HEK293 (cell line): ENCODE measurements around the gene NPHP4.
A peak's percentile ranks its signal among the peaks of the same experiment; 100 is the strongest.

ENCODE experiments used
- CTCF ChIA-PET: fragments of 350-600 bp; formaldehyde crosslinking; extraction: SDS; loops from one replicate; lab custom pipeline; 2021; ENCODE audit warnings: antibody characterized with exemption; lab: Yijun Ruan, JAX
- POLR2A ChIA-PET: fragments of 300-600 bp; formaldehyde crosslinking; extraction: SDS; loops from one replicate; lab custom pipeline; 2020; ENCODE audit warnings: antibody characterized with exemption, inconsistent platforms; lab: Yijun Ruan, JAX
- H3K27ac ChIP-seq: fragments of 200-500 bp; sonication (Bioruptor generic); 2 replicates; pipeline ENCODE4 v1.5.1; 2014; ENCODE audit warnings: low read depth, low read length, control low read depth, inconsistent platforms; ENCODE audit errors: extremely low read depth
- H3K36me3 ChIP-seq, 2 experiments: fragments of 200-500 bp in 1 of 2; sonication (Bioruptor generic) in 1 of 2; 1 replicate in 1 of 2; 2 replicates in 1 of 2; pipeline ENCODE4 v1.5.1; 2014 to 2017; ENCODE audit warnings: inconsistent platforms in 2 of 2, low read length in 2 of 2; ENCODE audit not compliant: control insufficient read depth in 2 of 2, insufficient read depth in 1 of 2
- H3K4me1 ChIP-seq: fragments of 200-500 bp; sonication (Bioruptor generic); 2 replicates; pipeline ENCODE4 v1.5.1; 2014; ENCODE audit warnings: mild to moderate bottlenecking, low read length, inconsistent platforms; ENCODE audit not compliant: control insufficient read depth, insufficient read depth
- H3K4me3 ChIP-seq: 2 replicates; pipeline ENCODE4 v1.5.1; 2011; ENCODE audit warnings: low read depth, mild to moderate bottlenecking, control low read depth, low read length, moderate library complexity
- H3K9me3 ChIP-seq: fragments of 200-500 bp; sonication (Bioruptor generic); 2 replicates; pipeline ENCODE4 v1.5.1; 2014; ENCODE audit warnings: low read depth, low read length, inconsistent platforms; ENCODE audit not compliant: control insufficient read depth, insufficient read depth
- BCL11B ChIP-seq: fragments of 450-650 bp; formaldehyde crosslinking; IDR thresholded peaks from 2 replicates; pipeline ENCODE4 v1.5.1; 2016; ENCODE audit warnings: low read depth, missing biosample characterization, missing genetic modification characterization
- INSM2 ChIP-seq: fragments of 450-650 bp; formaldehyde crosslinking; IDR thresholded peaks from 2 replicates; pipeline ENCODE4 v1.5.1; 2016; ENCODE audit warnings: missing biosample characterization, missing genetic modification characterization
- OSR2 ChIP-seq: fragments of 450-650 bp; formaldehyde crosslinking; IDR thresholded peaks from 2 replicates; pipeline ENCODE4 v1.5.1; 2016; ENCODE audit warnings: missing biosample characterization, missing genetic modification characterization
- SP7 ChIP-seq: fragments of 450-650 bp; formaldehyde crosslinking; IDR thresholded peaks from 2 replicates; pipeline ENCODE4 v1.5.1; 2016; ENCODE audit warnings: missing biosample characterization, missing genetic modification characterization
- WT1 ChIP-seq: fragments of 450-650 bp; formaldehyde crosslinking; IDR thresholded peaks from 2 replicates; pipeline ENCODE4 v1.5.1; 2016; ENCODE audit warnings: missing biosample characterization, missing genetic modification characterization
- ZBTB49 ChIP-seq: fragments of 450-650 bp; formaldehyde crosslinking; IDR thresholded peaks from 2 replicates; pipeline ENCODE4 v1.5.1; 2016; ENCODE audit warnings: missing biosample characterization, missing genetic modification characterization, low read depth
- ZFP37 ChIP-seq: fragments of 450-650 bp; formaldehyde crosslinking; IDR thresholded peaks from 2 replicates; pipeline ENCODE4 v1.5.1; 2016; ENCODE audit warnings: missing biosample characterization, missing genetic modification characterization
- ZFP41 ChIP-seq: fragments of 450-650 bp; formaldehyde crosslinking; IDR thresholded peaks from 2 replicates; pipeline ENCODE4 v1.5.1; 2016; ENCODE audit warnings: missing biosample characterization, missing genetic modification characterization, borderline replicate concordance
- ZNF114 ChIP-seq: fragments of 450-650 bp; formaldehyde crosslinking; IDR thresholded peaks from 2 replicates; pipeline ENCODE4 v1.5.0; 2017; ENCODE audit warnings: missing biosample characterization, missing genetic modification characterization
- ZNF140 ChIP-seq: fragments of 450-650 bp; formaldehyde crosslinking; IDR thresholded peaks from 2 replicates; pipeline ENCODE4 v1.5.1; 2016; ENCODE audit warnings: missing biosample characterization, missing genetic modification characterization
- ZNF16 ChIP-seq: fragments of 450-650 bp; formaldehyde crosslinking; IDR thresholded peaks from 2 replicates; pipeline ENCODE4 v1.5.1; 2016; ENCODE audit warnings: low read depth, missing biosample characterization, missing genetic modification characterization
- ZNF211 ChIP-seq: fragments of 450-650 bp; formaldehyde crosslinking; IDR thresholded peaks from 2 replicates; pipeline ENCODE4 v1.5.1; 2016; ENCODE audit warnings: low read depth, missing biosample characterization, missing genetic modification characterization
- ZNF335 ChIP-seq: fragments of 450-650 bp; formaldehyde crosslinking; conservative IDR thresholded peaks from 2 replicates; pipeline ENCODE4 v1.5.1; 2016; ENCODE audit warnings: missing biosample characterization, missing genetic modification characterization
- ZNF350 ChIP-seq: fragments of 450-650 bp; formaldehyde crosslinking; IDR thresholded peaks from 2 replicates; pipeline ENCODE4 v1.5.0; 2017; ENCODE audit warnings: missing biosample characterization, mild to moderate bottlenecking, missing genetic modification characterization
- ZNF514 ChIP-seq: fragments of 450-650 bp; formaldehyde crosslinking; IDR thresholded peaks from 2 replicates; pipeline ENCODE4 v1.5.1; 2016; ENCODE audit warnings: missing biosample characterization, missing genetic modification characterization
- ZNF561 ChIP-seq: fragments of 450-650 bp; IDR thresholded peaks from 2 replicates; pipeline ENCODE4 v1.5.1; 2018; ENCODE audit warnings: missing biosample characterization, missing genetic modification characterization, borderline replicate concordance
- ZNF600 ChIP-seq: fragments of 450-650 bp; formaldehyde crosslinking; IDR thresholded peaks from 2 replicates; pipeline ENCODE4 v1.5.1; 2016; ENCODE audit warnings: missing biosample characterization, missing genetic modification characterization
- ZNF629 ChIP-seq: fragments of 450-650 bp; formaldehyde crosslinking; IDR thresholded peaks from 2 replicates; pipeline ENCODE4 v1.5.1; 2017; ENCODE audit warnings: missing biosample characterization, missing genetic modification characterization
- ZNF76 ChIP-seq: fragments of 450-650 bp; formaldehyde crosslinking; IDR thresholded peaks from 2 replicates; pipeline ENCODE4; 2016; ENCODE audit warnings: low read depth, missing biosample characterization, missing genetic modification characterization, borderline replicate concordance
- ZNF837 ChIP-seq: fragments of 450-650 bp; formaldehyde crosslinking; IDR thresholded peaks from 2 replicates; pipeline ENCODE4 v1.5.1; 2016; ENCODE audit warnings: missing biosample characterization, missing genetic modification characterization
- TF ChIP-seq, protein P1 (sequence below): fragments of 450-650 bp; IDR thresholded peaks from 2 replicates; pipeline ENCODE4 v1.5.1; 2018; ENCODE audit warnings: missing biosample characterization, missing genetic modification characterization
- TF ChIP-seq, protein P2 (sequence below): fragments of 450-650 bp; formaldehyde crosslinking; IDR thresholded peaks from 2 replicates; pipeline ENCODE4 v1.5.1; 2016; ENCODE audit warnings: missing biosample characterization, missing genetic modification characterization, borderline replicate concordance

Gene NPHP4

DNA sequence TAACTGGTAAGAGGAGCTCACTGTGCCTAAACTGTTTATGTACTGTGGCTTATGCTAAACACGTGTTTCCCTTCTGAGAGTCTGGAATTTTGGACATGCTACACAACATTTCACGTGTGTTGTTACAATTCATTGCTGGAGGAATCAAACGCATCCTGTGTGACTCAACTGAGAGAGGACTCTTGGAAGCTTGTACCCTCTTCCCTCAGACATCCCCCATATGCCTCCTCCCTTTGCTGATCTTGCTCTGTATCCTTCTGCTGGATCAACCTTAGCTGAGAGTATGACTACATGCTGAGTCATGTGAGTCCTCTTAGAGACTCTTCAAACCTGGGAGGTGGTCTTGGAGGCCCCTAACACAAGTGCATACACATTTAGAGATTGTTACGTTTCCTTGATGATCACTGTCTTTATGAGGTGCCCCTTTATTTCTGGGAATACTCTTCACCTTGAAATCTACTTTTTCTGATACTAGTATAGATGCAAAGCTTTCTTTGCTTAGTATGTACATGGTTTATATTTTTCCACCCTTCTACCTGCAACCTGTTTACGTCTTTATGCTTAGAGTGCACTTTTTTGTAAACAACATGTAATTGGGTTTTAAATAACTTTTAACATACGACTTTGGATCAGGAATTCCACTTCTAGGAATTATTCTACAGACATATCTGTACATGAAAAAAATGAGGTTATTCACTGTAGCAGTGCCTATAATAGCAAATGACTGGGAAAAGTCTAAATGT, 8.7 kb downstream of the NPHP4 start:
- POLR2A ChIA-PET = interaction anchor here (2.1 kb wide), 1 partner anchor 9 kb away, joined by 11 read pairs; the partner anchor contains the start of gene NPHP4
- Histone ChIP-seq H3K36me3 (peaks cover 0 to 42% of the 10 kb centered on the region in 2 experiments; a peak in 1 of 3 replicates), H3K27ac (no peak overlapping the region), H3K9me3 (no peaks in the 10 kb centered on the region), H3K4me3 (no peak overlapping the region), H3K4me1 (no peaks in the 10 kb centered on the region; the same call in 1 of the 2 replicates)
- TF ChIP-seq ZNF335 (tag by site-specific recombination) (no peak), OSR2 (tag by site-specific recombination) (no peak), WT1 (tag by site-specific recombination) (no peak), ZNF211 (tag by site-specific recombination) (no peak), ZNF76 (no peak), ZNF629 (tag by site-specific recombination) (no peak), ZNF140 (no peak), ZNF837 (no peak), SP7 (tag by site-specific recombination) (no peak), ZNF350 (tag by site-specific recombination) (no peak), ZFP37 (no peak), ZNF600 (tag by site-specific recombination) (no peak)
- CTCF ChIA-PET = interaction anchor here (0.8 to 1.3 kb wide), 4 partner anchors 19 to 128 kb away, joined by 3 to 4 read pairs (median 4); no protein-coding TSS in a partner anchor

GRCh38 chr1:5982868-5983267, 9.4 kb downstream of the NPHP4 start:
- TF ChIP-seq BCL11B = no peak
- no peak for TF ChIP-seq ZNF514 (tag by site-specific recombination)
- TF ChIP-seq ZNF561 = no peak
- TF ChIP-seq WT1 (tag by site-specific recombination) = peak; percentile 85
- TF ChIP-seq ZNF114 = no peak
- TF ChIP-seq ZBTB49 = no peak
- peak; percentile 35; the same call in 1 of the 2 replicates for TF ChIP-seq OSR2 (tag by site-specific recombination)
- TF ChIP-seq ZNF16 (tag by site-specific recombination) = no peak
- TF ChIP-seq, protein P1, sequence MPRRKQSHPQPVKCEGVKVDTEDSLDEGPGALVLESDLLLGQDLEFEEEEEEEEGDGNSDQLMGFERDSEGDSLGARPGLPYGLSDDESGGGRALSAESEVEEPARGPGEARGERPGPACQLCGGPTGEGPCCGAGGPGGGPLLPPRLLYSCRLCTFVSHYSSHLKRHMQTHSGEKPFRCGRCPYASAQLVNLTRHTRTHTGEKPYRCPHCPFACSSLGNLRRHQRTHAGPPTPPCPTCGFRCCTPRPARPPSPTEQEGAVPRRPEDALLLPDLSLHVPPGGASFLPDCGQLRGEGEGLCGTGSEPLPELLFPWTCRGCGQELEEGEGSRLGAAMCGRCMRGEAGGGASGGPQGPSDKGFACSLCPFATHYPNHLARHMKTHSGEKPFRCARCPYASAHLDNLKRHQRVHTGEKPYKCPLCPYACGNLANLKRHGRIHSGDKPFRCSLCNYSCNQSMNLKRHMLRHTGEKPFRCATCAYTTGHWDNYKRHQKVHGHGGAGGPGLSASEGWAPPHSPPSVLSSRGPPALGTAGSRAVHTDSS = no peak
- no peak for TF ChIP-seq INSM2 (tag by site-specific recombination)
- TF ChIP-seq ZFP41 (tag by site-specific recombination) = no peak
- TF ChIP-seq, protein P2, sequence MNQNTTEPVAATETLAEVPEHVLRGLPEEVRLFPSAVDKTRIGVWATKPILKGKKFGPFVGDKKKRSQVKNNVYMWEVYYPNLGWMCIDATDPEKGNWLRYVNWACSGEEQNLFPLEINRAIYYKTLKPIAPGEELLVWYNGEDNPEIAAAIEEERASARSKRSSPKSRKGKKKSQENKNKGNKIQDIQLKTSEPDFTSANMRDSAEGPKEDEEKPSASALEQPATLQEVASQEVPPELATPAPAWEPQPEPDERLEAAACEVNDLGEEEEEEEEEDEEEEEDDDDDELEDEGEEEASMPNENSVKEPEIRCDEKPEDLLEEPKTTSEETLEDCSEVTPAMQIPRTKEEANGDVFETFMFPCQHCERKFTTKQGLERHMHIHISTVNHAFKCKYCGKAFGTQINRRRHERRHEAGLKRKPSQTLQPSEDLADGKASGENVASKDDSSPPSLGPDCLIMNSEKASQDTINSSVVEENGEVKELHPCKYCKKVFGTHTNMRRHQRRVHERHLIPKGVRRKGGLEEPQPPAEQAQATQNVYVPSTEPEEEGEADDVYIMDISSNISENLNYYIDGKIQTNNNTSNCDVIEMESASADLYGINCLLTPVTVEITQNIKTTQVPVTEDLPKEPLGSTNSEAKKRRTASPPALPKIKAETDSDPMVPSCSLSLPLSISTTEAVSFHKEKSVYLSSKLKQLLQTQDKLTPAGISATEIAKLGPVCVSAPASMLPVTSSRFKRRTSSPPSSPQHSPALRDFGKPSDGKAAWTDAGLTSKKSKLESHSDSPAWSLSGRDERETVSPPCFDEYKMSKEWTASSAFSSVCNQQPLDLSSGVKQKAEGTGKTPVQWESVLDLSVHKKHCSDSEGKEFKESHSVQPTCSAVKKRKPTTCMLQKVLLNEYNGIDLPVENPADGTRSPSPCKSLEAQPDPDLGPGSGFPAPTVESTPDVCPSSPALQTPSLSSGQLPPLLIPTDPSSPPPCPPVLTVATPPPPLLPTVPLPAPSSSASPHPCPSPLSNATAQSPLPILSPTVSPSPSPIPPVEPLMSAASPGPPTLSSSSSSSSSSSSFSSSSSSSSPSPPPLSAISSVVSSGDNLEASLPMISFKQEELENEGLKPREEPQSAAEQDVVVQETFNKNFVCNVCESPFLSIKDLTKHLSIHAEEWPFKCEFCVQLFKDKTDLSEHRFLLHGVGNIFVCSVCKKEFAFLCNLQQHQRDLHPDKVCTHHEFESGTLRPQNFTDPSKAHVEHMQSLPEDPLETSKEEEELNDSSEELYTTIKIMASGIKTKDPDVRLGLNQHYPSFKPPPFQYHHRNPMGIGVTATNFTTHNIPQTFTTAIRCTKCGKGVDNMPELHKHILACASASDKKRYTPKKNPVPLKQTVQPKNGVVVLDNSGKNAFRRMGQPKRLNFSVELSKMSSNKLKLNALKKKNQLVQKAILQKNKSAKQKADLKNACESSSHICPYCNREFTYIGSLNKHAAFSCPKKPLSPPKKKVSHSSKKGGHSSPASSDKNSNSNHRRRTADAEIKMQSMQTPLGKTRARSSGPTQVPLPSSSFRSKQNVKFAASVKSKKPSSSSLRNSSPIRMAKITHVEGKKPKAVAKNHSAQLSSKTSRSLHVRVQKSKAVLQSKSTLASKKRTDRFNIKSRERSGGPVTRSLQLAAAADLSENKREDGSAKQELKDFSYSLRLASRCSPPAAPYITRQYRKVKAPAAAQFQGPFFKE = no peak
- TF ChIP-seq, all 188 proteins: peak for 2
- CTCF ChIA-PET = interaction anchor here (0.8 to 1.3 kb wide), 4 partner anchors 20 to 127 kb away, joined by 3 to 4 read pairs (median 4); no protein-coding TSS in a partner anchor
- Histone ChIP-seq H3K9me3 (no peaks in the 10 kb centered on the region), H3K27ac (no peak overlapping the region), H3K4me3 (no peak overlapping the region), H3K36me3 (peaks cover 0 to 49% of the 10 kb centered on the region in 2 experiments; a peak in 1 of 3 replicates), H3K4me1 (no peaks in the 10 kb centered on the region; the same call in 1 of the 2 replicates)
- POLR2A ChIA-PET = interaction anchor here (0.6 to 2.1 kb wide), 3 partner anchors 9 to 381 kb away, joined by 3 to 11 read pairs (median 7); partner anchors contain the start of gene NPHP4
